ENCODE data around the gene C15orf61. TPM values are rescaled to one million over a fixed set of nuclear protein-coding genes. Genes with fewer than 3 reads are reported as not detected.

The C15orf61 gene
- total RNA-seq, 1 experiment from 2014 or later, result 5.6 TPM

- Histone ChIP-seq H3K4me1 (ENCODE audit: control insufficient read depth, insufficient read depth, low read length) (no peaks in the 10 kb centered on the region), H3K36me3 (ENCODE audit: control insufficient read depth, insufficient read depth, low read length) (no peaks in the 10 kb centered on the region; the same call in 1 of the 2 replicates), H3K4me3 (ENCODE audit: low read depth in 2 of 2, low read length in 2 of 2) (no peak overlapping the region), H3K27ac (ENCODE audit: low read length) (no peak overlapping the region), H3K9me3 (ENCODE audit: control insufficient read depth, insufficient read depth, low read depth, low read length) (no peaks in the 10 kb centered on the region), H3K27me3 (ENCODE audit: control insufficient read depth, insufficient read depth, low read length) (no peaks in the 10 kb centered on the region)
- no TSS peak for BruUV-seq (replicated peaks)
- intact Hi-C loops (cut with micrococcal nuclease; ENCODE audit: unreplicated experiment), result no loop called here
- in situ Hi-C loops (cut with HindIII; ENCODE audit: low pct_unique_long_range_greater_than_20kb, low sequenced_read_pairs), result no loop called here
- ATAC-seq (no peak), DNase-seq (ENCODE audit: low read depth, low spot score) (no peak)
- TF ChIP-seq POLR2AphosphoS5 (IDR thresholded peaks at IDR 0.05; ENCODE audit: low read depth, low read length) (no peak), SIN3A (IDR thresholded peaks at IDR 0.05; ENCODE audit: borderline replicate concordance, insufficient read depth, low read depth, low read length) (no peak), CTCF (IDR thresholded peaks at IDR 0.05) (no peak), REST (IDR thresholded peaks at IDR 0.05; ENCODE audit: insufficient read depth in 1 of 2, low read depth in 2 of 2, low read length in 1 of 2) (no peak), TCF7L2 (IDR thresholded peaks at IDR 0.05; ENCODE audit: low read depth, low read length) (no peak)
- CTCF ChIA-PET, result no interaction called here
- POLR2A ChIA-PET, result no interaction called here
Measured at GRCh38 chr15:67515090-67515489, 5.8 kb upstream of the C15orf61 start.

- CTCF ChIA-PET, result no interaction called here
- in situ Hi-C loops (cut with HindIII; ENCODE audit: low pct_unique_long_range_greater_than_20kb, low sequenced_read_pairs), result no loop called here
- POLR2A ChIA-PET, result no interaction called here
- no peaks in the 10 kb centered on the region; the same call in 1 of the 2 replicates for H3K36me3 ChIP-seq (ENCODE audit: control insufficient read depth, insufficient read depth, low read length)
- no TSS peak for BruUV-seq (replicated peaks)
- H3K4me3 ChIP-seq (ENCODE audit: low read depth in 2 of 2, low read length in 2 of 2), result no peak overlapping the region
- no peak for DNase-seq (ENCODE audit: low read depth, low spot score)
- H3K9me3 ChIP-seq (ENCODE audit: control insufficient read depth, insufficient read depth, low read depth, low read length), result no peaks in the 10 kb centered on the region
- ATAC-seq, result no peak
- TF ChIP-seq CTCF (IDR thresholded peaks at IDR 0.05), result no peak
- no peak for TF ChIP-seq REST (IDR thresholded peaks at IDR 0.05; ENCODE audit: insufficient read depth in 1 of 2, low read depth in 2 of 2, low read length in 1 of 2)
- no peak for TF ChIP-seq POLR2AphosphoS5 (IDR thresholded peaks at IDR 0.05; ENCODE audit: low read depth, low read length)
- no peak for TF ChIP-seq SIN3A (IDR thresholded peaks at IDR 0.05; ENCODE audit: borderline replicate concordance, insufficient read depth, low read depth, low read length)
- TF ChIP-seq TCF7L2 (IDR thresholded peaks at IDR 0.05; ENCODE audit: low read depth, low read length), result no peak
- H3K27ac ChIP-seq (ENCODE audit: low read length), result no peak overlapping the region
- H3K4me1 ChIP-seq (ENCODE audit: control insufficient read depth, insufficient read depth, low read length), result peaks cover 4% of the 10 kb centered on the region
- H3K27me3 ChIP-seq (ENCODE audit: control insufficient read depth, insufficient read depth, low read length), result no peaks in the 10 kb centered on the region
- intact Hi-C loops (cut with micrococcal nuclease; ENCODE audit: unreplicated experiment), result no loop called here
Measured at GRCh38 chr15:67515557-67515956, 5.4 kb upstream of the C15orf61 start.

All from Panc1 (cell line).